Stimulated activated CD4-positive, alpha-beta T cell treated with anti-CD3 and anti-CD28 coated beads, Interleukin-2, amount 100 ng/mL, for 24 hours (primary cell): Measurements from ENCODE around the gene RHPN2.

Experiments used
- DNase-seq, 2 donors: peaks; one replicate each; pipeline ENCODE4 v3.0.0-alpha.2; 2020

The RHPN2 gene

GRCh38 chr19:33064792-33065550 is at the start of gene RHPN2:
Gene RHPN2 (minus strand): TSS chr19:33064888. CDS start chr19:33064852, 36 bp downstream.
- peak; percentile 60 to 77 for DNase-seq

GRCh38 chr19:33114312-33114711 is 49.6 kb upstream of the RHPN2 start:
- DNase-seq, result no peak

GRCh38 chr19:33111587-33111986 is 46.9 kb upstream of the RHPN2 start:
- DNase-seq, result no peak

- no peak for DNase-seq
Measured at GRCh38 chr19:33110137-33110910, 45.6 kb upstream of the RHPN2 start.

- no peak for DNase-seq
Measured at GRCh38 chr19:33108161-33108560, 43.5 kb upstream of the RHPN2 start.

- DNase-seq, result no peak
Measured at GRCh38 chr19:33102893-33103292, 38.2 kb upstream of the RHPN2 start.

GRCh38 chr19:33100894-33101644 is 36.4 kb upstream of the RHPN2 start:
- DNase-seq, result no peak

GRCh38 chr19:33098055-33098534 is 33.4 kb upstream of the RHPN2 start:
- DNase-seq, result no peak

GRCh38 chr19:33096005-33096404 is 31.3 kb upstream of the RHPN2 start:
- DNase-seq, result no peak

- DNase-seq, result no peak
Measured at GRCh38 chr19:33094436-33095067, 29.9 kb upstream of the RHPN2 start.

- DNase-seq, result no peak
Measured at GRCh38 chr19:33093420-33094210, 28.9 kb upstream of the RHPN2 start.

- DNase-seq, result no peak
Measured at GRCh38 chr19:33090179-33090578, 25.5 kb upstream of the RHPN2 start.

- DNase-seq, result no peak
Measured at GRCh38 chr19:33089010-33089409, 24.3 kb upstream of the RHPN2 start.

- DNase-seq, result no peak
Measured at GRCh38 chr19:33086955-33087354, 22.3 kb upstream of the RHPN2 start.

- DNase-seq, result no peak
Measured at GRCh38 chr19:33085570-33086128, 21.0 kb upstream of the RHPN2 start.

GRCh38 chr19:33080761-33081681 is 16.3 kb upstream of the RHPN2 start, which contains the start of gene GPATCH1:
Gene GPATCH1 (plus strand): TSS chr19:33081181. CDS start chr19:33081194, 13 bp downstream.
- peak; percentile 88 to 90 for DNase-seq

- no peak for DNase-seq
Measured at GRCh38 chr19:33075519-33075918, 10.8 kb upstream of the RHPN2 start.

- DNase-seq, result no peak
Measured at GRCh38 chr19:33071887-33072286, 7.2 kb upstream of the RHPN2 start.

GRCh38 chr19:33067121-33067520 is 2.4 kb upstream of the RHPN2 start:
- DNase-seq, result no peak

GRCh38 chr19:33066543-33066942 is 1.9 kb upstream of the RHPN2 start:
- DNase-seq, result no peak
